Stimulated activated CD8-positive, alpha-beta memory T cell treated with anti-CD3 and anti-CD28 coated beads, Interleukin-12 subunit alpha, Interleukin-12 subunit beta, amount 100 ng/mL, for 4 hours (primary cell): ENCODE data around the gene GRK5.

ENCODE experiments used
- DNase-seq: peaks from one replicate; pipeline ENCODE4 v3.0.0-alpha.2; 2020; ENCODE audit warnings: low read depth

The GRK5 gene

DNA sequence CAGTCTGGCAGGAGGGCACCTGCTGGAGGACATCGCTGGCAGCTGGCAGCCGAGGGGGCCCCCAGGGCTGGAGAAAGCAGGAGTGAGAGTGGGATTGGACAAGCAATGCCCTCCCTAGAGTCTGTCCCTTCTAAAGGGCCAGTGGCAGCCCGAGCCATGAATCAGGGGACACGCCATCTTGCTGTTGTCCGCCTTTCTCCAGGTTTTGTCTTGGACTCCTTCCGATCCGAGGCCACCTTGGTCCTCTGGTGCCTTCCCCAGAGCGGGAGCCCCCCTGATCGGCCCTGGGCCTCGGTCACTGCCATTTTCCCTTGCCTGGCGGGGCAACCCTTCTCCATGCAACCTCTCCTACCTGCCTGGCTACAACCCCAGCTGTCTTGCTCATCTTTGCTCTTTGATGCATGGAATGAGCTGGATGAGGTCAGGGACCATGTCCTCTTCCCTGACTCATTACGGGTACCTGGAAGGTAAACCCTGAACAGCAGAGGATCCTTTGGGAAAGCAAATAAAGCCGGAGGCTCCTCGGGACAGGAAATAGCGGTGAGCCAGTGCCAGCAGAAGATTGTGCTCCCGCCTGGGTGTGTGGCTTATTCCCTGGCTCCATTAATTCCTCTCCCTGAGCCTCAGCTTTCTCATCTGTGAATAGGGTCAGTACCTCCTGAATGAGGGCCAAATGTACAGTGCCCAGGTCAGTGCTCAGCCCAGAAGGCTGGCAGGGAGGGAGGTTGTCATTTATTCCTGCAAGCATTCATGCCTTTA is 112.0 kb downstream of the GRK5 start:
- DNase-seq, result no peak

GRCh38 chr10:119319920-119320258 is 112.5 kb downstream of the GRK5 start:
- DNase-seq, result no peak

DNA sequence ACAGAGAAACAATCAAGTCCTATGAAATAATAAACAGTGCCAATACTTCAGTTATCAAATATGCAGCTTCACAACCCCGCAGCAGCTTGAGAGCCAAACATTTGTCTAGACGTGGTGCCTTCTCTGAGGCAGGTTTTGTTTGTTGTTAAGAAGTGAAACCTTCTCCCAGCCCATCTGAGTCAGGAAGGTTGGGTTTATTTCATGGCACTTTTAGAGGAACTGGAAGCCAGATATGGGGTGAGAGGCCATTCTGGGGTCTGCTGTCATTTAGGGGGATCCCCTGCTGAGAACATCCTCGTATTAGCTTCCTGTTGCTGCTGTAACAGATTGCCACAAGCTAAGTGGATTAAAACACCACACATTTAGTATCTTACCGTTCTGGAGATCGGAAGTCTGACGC is 113.6 kb downstream of the GRK5 start:
- DNase-seq, result no peak

DNA sequence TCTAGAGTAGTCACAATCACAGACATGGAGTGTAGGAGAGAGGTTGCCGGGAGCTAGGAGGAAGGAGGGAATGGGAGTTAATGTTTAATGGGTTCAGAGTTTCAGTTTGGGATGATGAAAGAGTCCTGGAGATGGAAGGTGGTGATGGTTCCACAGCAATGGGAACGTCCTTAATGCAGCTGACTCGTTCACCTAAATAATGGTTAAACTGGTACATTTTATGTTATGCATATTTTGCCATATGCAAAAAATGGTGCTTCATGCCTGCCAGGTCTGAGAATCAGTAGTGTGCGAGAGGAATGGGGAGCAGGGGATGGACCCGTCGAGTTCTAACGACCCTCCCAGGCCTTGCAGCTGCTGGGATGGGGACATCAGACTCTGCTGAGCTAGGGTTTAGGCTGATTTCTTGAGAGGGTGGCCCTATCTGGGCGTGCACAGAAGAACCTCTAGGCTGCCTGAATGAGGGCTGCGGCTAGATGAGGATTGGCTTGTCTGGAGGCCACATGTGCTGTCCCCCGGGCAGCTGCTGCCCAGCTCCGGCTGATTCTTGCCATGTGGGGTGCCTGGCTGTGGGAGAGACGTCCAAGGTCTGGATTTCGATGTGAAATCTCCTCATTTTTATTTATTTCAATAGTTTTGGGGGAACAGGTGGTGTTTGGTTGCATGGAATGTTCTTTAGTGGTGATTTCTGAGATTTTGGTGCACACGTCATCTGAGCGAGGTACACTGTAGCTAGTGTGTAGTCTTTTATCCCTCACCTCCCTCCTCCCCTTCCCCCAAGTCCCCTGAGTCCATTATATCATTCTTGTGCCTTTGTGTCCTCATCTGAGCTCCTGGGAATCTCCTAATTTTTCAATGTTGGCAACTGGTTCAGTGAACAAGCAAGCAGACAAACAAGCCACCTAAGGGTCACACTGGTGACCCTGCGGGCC is 116.0 kb downstream of the GRK5 start:
- no peak for DNase-seq

DNA sequence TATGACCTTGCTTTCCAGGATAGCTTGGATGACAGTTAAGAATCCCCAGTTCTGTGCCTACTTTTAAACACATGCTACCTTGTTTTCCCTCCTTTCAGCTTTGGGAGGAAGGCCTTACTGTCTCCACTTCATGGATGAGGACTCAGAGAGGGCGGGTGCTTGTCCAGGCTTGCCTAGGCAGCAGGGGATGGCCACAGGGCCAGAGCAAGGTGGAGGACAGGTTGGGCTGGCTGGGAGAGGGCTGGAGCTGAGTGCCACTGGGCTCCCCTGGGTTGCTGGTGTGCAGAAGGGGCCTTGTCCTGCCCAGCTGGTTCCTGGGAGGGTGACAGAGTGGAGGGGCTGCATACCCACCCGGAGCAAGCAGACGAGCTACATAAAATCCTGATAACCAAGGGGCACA is 117.8 kb downstream of the GRK5 start:
- DNase-seq, result no peak

DNA sequence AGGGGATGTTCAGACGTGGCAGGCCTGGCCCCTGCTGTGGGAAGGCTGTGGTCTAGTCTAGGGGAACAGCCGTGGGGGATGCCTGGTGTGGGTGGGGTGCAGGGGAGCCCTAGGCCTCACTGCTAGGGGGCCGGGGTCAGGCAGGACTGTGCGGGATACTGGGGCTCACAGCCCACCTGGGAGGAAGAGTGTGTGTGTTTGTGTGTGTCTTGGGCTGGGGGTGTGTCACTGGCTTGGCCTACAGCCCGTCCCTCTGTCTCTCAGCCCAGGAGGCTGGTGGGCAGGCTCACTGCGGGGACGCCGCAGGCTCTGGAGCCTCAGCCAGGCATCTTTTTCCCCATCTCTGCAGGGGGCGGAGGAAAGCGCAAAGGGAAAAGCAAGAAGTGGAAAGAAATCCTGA is 118.8 kb downstream of the GRK5 start:
- DNase-seq, result no peak

- no peak for DNase-seq
Observed at GRCh38 chr10:119327096-119327745, 119.8 kb downstream of the GRK5 start.

DNA sequence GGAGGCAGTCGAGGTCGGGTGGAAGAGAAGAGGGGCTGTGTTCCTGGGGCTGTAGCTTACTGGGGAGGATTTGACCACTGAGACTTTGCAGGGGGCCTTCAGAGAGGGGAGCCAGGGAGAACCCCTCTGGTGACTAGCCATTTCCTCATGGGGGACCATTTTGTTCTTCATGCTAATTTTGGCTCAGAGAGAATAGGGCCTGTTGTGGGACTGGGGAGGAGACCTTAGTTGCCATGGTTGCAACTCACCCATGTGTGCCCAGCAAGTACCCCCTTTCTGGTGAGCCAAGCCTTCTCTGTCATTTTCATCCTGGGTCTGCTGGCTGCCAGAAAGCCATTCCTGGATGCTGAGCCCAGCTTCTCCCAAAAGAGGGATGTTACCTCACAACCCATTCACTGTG is 120.9 kb downstream of the GRK5 start:
- no peak for DNase-seq

DNA sequence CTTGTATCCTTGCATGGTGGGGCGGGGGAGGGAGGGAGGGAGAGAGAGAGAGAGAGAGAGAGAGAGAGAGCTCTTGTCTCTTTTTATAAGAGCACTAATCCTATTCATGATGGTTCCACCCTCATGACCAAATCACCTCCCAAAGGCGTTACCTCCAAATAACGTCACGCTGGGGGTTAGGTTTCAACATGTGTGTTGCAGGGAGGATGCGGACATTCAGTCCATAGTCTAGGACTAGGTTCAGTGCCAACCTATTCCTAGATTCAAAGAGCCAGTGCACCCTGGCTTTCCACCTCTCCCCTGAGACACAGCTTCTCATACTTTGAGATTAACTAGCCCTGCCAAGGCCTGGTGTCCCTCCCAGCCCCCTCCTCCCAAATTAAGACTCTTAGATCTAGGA is 123.0 kb downstream of the GRK5 start:
- no peak for DNase-seq

GRCh38 chr10:119331061-119331460 is 123.7 kb downstream of the GRK5 start:
- DNase-seq, result no peak

DNA sequence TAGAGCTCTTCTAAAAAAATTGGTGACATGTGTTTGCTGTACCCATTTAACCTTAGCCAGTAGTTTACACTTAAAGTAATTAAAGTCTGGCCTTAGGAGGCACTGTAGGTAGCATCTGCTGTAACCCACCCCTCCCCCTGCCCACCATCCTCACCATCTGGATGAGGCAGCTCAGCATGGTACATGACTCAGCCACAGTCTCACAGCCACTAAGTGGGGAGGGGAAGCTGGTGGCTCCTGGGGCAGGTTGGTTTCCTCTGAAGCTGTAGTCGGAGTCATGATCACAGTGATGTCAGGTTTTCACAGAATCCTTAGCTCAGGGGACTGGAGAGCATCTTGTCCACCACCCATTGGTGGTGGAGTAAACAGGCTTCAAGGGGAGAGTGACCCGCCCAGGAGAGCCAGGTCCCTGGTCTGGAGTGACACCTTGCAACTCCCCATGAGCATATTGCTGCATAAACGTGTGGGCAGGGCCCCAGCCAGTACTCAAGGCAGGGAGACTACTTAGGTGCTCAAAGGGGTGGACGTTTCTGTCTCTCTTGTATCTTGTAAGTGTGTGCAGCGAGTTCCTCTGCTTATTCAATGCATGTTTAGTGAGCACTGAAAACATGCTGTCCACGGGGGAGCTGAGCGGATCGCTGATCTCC is 125.9 kb downstream of the GRK5 start:
- DNase-seq, result peak; percentile 55

GRCh38 chr10:119335671-119336353 is 128.4 kb downstream of the GRK5 start:
- DNase-seq, result no peak

GRCh38 chr10:119336599-119336998 is 129.2 kb downstream of the GRK5 start:
- DNase-seq, result no peak

- DNase-seq, result no peak
Observed at GRCh38 chr10:119337223-119337622, 129.9 kb downstream of the GRK5 start.

DNA sequence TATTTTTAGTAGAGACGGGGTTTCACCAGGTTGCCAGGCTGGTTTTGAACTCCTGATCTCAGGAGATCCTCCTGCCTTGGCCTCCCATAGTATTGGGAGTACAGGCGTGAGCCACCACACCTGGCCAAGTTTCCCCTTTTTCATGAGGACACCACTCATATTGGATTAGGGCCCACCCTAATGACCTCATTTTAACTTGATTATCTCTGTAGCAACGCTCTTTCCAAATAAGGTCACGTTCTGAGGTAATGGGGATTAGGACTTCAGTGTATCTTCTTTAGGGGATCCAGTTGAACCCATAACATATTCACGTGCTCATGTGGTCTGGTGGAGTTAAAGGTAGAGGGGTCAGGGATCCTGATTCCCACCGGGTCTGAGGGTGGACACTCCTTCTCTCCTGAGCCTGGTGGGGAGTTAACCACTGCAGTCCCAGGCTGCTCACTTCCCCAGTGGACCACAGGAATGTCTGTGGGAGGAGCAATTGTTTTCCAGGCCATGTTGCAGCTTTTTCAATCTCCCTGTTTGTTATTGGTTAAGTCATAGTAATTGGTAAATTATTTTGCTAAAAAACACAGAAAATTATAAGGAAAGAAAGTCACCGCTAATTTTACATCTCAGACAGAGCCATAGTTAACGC is 130.5 kb downstream of the GRK5 start:
- no peak for DNase-seq

DNA sequence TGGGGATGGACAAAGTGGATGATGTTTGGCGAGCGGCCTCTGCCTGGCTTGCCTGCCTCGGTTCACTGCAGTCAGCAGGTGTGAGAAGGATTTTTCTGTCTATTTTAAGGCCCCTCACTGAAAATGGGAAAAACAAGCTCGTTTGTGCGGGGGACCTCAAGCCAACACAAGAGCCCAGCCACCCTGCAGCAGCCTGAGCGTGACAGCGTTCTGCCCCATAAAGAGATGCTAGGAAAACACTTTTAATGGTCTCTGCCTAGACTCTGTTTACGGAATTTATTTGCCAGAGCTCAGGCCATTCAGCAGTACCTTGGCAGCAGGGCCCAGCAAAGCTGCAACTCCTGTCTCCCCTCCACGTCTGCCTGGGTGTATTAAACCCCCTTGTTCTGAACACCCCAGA is 131.7 kb downstream of the GRK5 start:
- no peak for DNase-seq

- DNase-seq, result no peak
Observed at GRCh38 chr10:119340893-119341458, 133.6 kb downstream of the GRK5 start.

- DNase-seq, result peak; percentile 15
Observed at GRCh38 chr10:119341459-119342301, 134.3 kb downstream of the GRK5 start.

GRCh38 chr10:119342335-119342734 is 135.0 kb downstream of the GRK5 start:
- no peak for DNase-seq

GRCh38 chr10:119343011-119343601 is 135.7 kb downstream of the GRK5 start:
- no peak for DNase-seq
